ENCODE measurements around the gene SLF2. TPM values are rescaled to one million over a fixed set of nuclear protein-coding genes. Genes with fewer than 3 reads are reported as not detected.

The SLF2 gene
- total RNA-seq, 1 experiment from 2014 or later = 13.6 TPM

DNA sequence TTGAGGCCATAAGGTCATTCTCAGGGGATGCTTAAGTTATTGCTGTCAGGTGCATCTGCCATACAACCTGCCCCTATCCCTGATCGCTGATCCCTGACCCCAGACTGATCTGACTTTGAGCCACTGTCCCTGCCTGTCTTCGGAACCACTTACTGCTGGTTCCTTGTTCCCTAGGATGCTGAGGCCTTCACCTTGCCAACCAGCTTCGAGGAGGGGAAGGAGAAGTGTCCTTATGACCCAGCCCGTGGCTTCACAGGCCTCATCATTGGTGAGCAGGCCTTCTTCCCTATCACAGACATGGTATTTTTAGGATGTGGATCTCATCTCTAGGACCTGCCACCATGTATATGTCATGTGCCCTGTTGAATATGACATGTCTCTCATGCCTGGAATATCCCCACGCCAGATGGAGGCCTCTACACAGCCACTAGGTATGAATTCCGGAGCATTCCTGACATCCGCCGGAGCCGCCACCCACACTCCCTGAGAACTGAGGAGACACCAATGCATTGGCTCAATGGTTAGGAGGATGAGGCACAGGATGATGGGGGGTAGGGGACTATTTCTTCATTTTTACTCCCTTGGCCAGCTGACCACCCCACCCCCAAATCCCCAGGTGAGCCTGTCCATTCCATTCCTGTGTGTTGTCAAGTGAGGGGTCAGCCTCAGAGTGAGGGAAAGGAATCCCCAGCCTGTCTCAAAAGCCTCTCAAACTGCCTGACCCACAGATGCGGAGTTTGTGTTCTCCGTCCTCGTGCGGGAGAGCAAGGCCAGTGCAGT, 65.5 kb downstream of the SLF2 start:
- no peak for DNase-seq
- Histone ChIP-seq H3K36me3 (ENCODE audit: low read depth) (no peaks in the 10 kb centered on the region), H4K20me1 (ENCODE audit: insufficient read depth) (no peaks in the 10 kb centered on the region), H3K9me3 (ENCODE audit: insufficient read depth, low read depth) (no peaks in the 10 kb centered on the region), H3K4me1 (replicated peaks; ENCODE audit: insufficient read depth) (peaks cover 9% of the 10 kb centered on the region), H3K27me3 (ENCODE audit: insufficient read depth, low read depth) (no peaks in the 10 kb centered on the region), H3K27ac (no peak overlapping the region), H2AFZ (no peak overlapping the region), H3K79me2 (ENCODE audit: low read depth) (no peaks in the 10 kb centered on the region), H3K4me3 (no peak overlapping the region), H3K4me2 (no peak overlapping the region), H3K9me2 (ENCODE audit: insufficient read depth) (no peaks in the 10 kb centered on the region), H3F3A (ENCODE audit: insufficient read depth, low read depth) (no peaks in the 10 kb centered on the region)
- intact Hi-C loops (cut with micrococcal nuclease; ENCODE audit: unreplicated experiment) = no loop called here
- TF ChIP-seq, protein P1, sequence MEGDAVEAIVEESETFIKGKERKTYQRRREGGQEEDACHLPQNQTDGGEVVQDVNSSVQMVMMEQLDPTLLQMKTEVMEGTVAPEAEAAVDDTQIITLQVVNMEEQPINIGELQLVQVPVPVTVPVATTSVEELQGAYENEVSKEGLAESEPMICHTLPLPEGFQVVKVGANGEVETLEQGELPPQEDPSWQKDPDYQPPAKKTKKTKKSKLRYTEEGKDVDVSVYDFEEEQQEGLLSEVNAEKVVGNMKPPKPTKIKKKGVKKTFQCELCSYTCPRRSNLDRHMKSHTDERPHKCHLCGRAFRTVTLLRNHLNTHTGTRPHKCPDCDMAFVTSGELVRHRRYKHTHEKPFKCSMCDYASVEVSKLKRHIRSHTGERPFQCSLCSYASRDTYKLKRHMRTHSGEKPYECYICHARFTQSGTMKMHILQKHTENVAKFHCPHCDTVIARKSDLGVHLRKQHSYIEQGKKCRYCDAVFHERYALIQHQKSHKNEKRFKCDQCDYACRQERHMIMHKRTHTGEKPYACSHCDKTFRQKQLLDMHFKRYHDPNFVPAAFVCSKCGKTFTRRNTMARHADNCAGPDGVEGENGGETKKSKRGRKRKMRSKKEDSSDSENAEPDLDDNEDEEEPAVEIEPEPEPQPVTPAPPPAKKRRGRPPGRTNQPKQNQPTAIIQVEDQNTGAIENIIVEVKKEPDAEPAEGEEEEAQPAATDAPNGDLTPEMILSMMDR (conservative IDR thresholded peaks at IDR 0.05) = no peak
- TF ChIP-seq EZH2 (IDR thresholded peaks at IDR 0.05; ENCODE audit: low read depth) = no peak
- ChIA-PET CTCF (no interaction called here), POLR2A (ENCODE audit: unreplicated experiment) (no interaction called here)
- BruUV-seq (replicated peaks) = no TSS peak

DNA sequence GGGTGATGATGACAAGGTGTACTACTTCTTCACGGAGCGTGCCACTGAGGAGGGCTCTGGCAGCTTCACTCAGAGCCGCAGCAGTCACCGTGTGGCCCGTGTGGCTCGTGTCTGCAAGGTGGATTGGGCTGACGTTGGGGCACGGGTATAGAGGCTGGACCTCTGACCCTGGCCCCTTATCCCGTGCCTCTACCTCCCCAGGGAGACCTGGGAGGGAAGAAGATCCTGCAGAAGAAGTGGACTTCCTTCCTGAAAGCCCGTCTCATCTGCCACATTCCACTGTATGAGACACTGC, 66.1 kb downstream of the SLF2 start:
- Histone ChIP-seq H3K27ac (no peak overlapping the region), H4K20me1 (ENCODE audit: insufficient read depth) (no peaks in the 10 kb centered on the region), H3F3A (ENCODE audit: insufficient read depth, low read depth) (no peaks in the 10 kb centered on the region), H3K36me3 (ENCODE audit: low read depth) (no peaks in the 10 kb centered on the region), H3K27me3 (ENCODE audit: insufficient read depth, low read depth) (no peaks in the 10 kb centered on the region), H3K79me2 (ENCODE audit: low read depth) (no peaks in the 10 kb centered on the region), H3K4me3 (no peak overlapping the region), H2AFZ (no peak overlapping the region), H3K4me1 (replicated peaks; ENCODE audit: insufficient read depth) (peaks cover 9% of the 10 kb centered on the region), H3K4me2 (no peak overlapping the region), H3K9me2 (ENCODE audit: insufficient read depth) (no peaks in the 10 kb centered on the region), H3K9me3 (ENCODE audit: insufficient read depth, low read depth) (no peaks in the 10 kb centered on the region)
- CTCF ChIA-PET = no interaction called here
- TF ChIP-seq, protein P1 (conservative IDR thresholded peaks at IDR 0.05) = no peak
- TF ChIP-seq EZH2 (IDR thresholded peaks at IDR 0.05; ENCODE audit: low read depth) = no peak
- no peak for DNase-seq
- no TSS peak for BruUV-seq (replicated peaks)
- intact Hi-C loops (cut with micrococcal nuclease; ENCODE audit: unreplicated experiment) = no loop called here
- POLR2A ChIA-PET (ENCODE audit: unreplicated experiment) = no interaction called here

DNA sequence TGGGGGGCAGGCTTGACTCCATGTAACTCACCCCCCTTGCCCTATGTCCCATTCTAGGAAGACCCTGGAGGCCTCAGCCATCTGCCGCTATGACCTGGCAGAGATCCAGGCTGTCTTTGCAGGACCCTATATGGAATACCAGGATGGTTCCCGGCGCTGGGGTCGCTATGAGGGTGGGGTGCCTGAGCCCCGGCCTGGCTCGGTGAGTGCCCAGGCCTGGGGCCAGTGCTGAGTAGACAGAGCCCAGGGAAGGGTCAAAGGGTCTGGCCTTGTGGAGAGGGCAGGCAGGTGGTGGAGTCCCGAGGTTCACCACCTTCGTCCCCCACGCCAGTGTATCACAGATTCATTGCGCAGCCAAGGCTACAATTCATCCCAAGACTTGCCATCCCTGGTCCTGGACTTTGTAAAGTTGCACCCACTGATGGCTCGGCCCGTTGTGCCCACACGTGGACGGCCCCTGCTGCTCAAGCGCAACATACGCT, 67.1 kb downstream of the SLF2 start:
- intact Hi-C loops (cut with micrococcal nuclease; ENCODE audit: unreplicated experiment) = no loop called here
- Histone ChIP-seq H3K79me2 (ENCODE audit: low read depth) (no peaks in the 10 kb centered on the region), H3K9me2 (ENCODE audit: insufficient read depth) (no peaks in the 10 kb centered on the region), H3K4me1 (replicated peaks; ENCODE audit: insufficient read depth) (peaks cover 9% of the 10 kb centered on the region), H3K4me2 (no peak overlapping the region), H3K27ac (no peak overlapping the region), H3F3A (ENCODE audit: insufficient read depth, low read depth) (no peaks in the 10 kb centered on the region), H4K20me1 (ENCODE audit: insufficient read depth) (no peaks in the 10 kb centered on the region), H3K36me3 (ENCODE audit: low read depth) (no peaks in the 10 kb centered on the region), H2AFZ (no peak overlapping the region), H3K9me3 (ENCODE audit: insufficient read depth, low read depth) (no peaks in the 10 kb centered on the region), H3K4me3 (no peak overlapping the region), H3K27me3 (ENCODE audit: insufficient read depth, low read depth) (no peaks in the 10 kb centered on the region)
- BruUV-seq (replicated peaks) = no TSS peak
- CTCF ChIA-PET = no interaction called here
- no peak for DNase-seq
- TF ChIP-seq, protein P1 (conservative IDR thresholded peaks at IDR 0.05) = no peak
- no peak for TF ChIP-seq EZH2 (IDR thresholded peaks at IDR 0.05; ENCODE audit: low read depth)
- POLR2A ChIA-PET (ENCODE audit: unreplicated experiment) = no interaction called here

All from PC-9 (cell line).